Measurements from ENCODE around the gene MRFAP1L1. TPM values are rescaled to one million over a fixed set of nuclear protein-coding genes. Genes with fewer than 3 reads are reported as not detected.

MRFAP1L1 gene
- total and polyA plus RNA-seq, 10 donors, result 45.6 to 96.9 (median 62.4) TPM

DNA sequence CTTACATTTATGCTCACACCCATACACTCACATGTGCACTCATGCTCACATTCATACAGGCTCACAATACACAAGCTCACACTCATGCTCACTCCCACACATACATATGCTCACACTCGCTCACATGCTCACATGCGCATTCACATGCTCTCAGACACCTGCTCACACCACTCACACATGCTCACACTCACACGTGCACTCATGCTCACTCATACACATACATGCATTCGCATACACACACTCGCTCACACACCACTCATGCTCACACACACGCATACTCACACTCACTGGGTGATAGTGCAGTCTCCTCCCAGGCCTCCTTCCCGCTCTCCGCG, 44.4 kb downstream of the MRFAP1L1 start:
- Histone ChIP-seq H3K4me1 (peaks cover 0 to 14% (median 11%) of the 10 kb centered on the region in 6 donors), H3K27ac (no peak overlapping the region), H3K36me3 (peaks cover 0 to 16% (median 0%) of the 10 kb centered on the region in 6 donors), H3K4me3 (no peak overlapping the region), H3K9me3 (no peaks in the 10 kb centered on the region), H3K27me3 (replicated peaks in 1 of 7) (peaks cover 0 to 44% (median 9%) of the 10 kb centered on the region in 7 donors)
- TF ChIP-seq POLR2AphosphoS5 (IDR thresholded peaks at IDR 0.05) (no peak), CTCF (IDR thresholded peaks at IDR 0.05 in 8 of 11, conservative IDR thresholded peaks at IDR 0.05 in 3 of 11) (no peak), POLR2A (IDR thresholded peaks at IDR 0.05) (no peak)
- DNase-seq, result peak; percentile 6
- 94 to 98% (median 98%) methylated on average over 9 of the region's 9 CpGs for WGBS, 5 donors
- intact Hi-C loops (cut with DNase I; ENCODE audit: low total_unique reads), result no loop called here

DNA sequence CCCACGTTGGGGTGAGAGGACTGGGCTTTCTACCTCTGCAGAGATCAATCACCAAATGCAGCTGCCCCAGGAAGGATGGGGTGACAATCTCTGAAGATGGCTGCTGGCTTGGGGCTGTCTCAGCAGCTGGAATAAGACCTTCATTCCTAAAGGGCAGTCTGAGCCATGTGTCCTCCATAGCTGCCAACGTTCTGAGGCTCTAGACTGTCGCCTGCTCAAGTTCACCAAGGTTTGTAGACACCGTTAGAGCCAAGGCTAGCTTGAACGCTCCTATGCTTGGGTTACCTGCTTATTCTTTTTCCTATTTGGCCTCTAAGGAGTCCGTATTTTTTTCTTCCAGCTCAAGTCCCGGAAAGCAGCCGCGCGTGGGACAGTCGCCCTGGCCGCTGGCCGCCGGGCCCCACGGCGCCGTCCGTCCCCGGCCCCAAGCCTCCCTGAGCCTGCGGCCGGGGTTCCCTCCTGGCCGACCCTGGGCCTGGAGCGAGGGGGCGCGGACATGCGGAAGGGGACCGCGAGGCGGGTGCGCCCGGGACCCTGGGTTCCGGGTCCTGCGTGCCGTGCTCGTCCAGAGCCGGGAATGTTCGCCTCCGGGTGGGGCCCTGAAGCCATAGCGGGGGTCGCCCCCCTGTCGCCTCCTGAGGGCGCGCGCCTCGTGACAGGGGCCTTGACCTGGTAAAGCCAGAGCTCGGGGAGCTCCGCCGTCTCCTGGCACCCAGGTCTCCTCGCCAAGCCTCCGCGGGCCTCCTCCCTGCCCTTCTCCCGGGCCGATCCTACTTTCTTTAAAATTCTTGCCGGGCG, 45.9 kb downstream of the MRFAP1L1 start:
- peak; percentile 77 for DNase-seq
- Histone ChIP-seq H3K4me1 (peaks cover 3 to 28% (median 22%) of the 10 kb centered on the region in 6 donors), H3K9me3 (no peaks in the 10 kb centered on the region), H3K27me3 (replicated peaks in 1 of 7) (peaks cover 0 to 58% (median 9%) of the 10 kb centered on the region in 7 donors), H3K4me3 (peak overlapping the region in 7 of 8 donors; percentile 20 to 57 (median 28)), H3K36me3 (peaks cover 0 to under 1% (median 0%) of the 10 kb centered on the region in 6 donors), H3K27ac (peak overlapping the region in 1 of 8 donors; percentile 11)
- intact Hi-C loops (cut with DNase I; ENCODE audit: low total_unique reads), result no loop called here
- no peak for TF ChIP-seq POLR2A (IDR thresholded peaks at IDR 0.05)
- 15 to 48% (median 19%) methylated on average over 30 to 55 of the region's 55 CpGs for WGBS, 5 donors

DNA sequence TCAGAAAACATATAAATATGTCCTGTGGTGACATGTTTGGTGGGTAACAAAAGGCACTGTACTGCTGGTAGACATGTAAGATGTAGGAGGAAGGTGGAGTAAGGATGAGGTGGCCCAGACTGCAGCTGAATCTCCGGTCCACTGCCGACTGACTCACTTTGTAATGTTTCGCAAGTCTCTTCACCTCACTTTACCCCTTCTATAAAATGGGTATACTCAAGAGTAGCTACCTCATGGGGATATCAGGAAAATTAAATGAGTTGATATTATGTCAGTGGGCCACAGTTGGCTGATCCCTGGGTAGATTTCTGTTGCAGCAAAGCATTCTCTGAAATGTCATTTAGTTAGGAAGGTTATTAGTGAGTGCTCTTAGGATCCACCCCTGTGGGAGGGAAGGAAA, 47.1 kb downstream of the MRFAP1L1 start:
- TF ChIP-seq CTCF (IDR thresholded peaks at IDR 0.05 in 8 of 11, conservative IDR thresholded peaks at IDR 0.05 in 3 of 11), result no peak
- no peak for TF ChIP-seq POLR2AphosphoS5 (IDR thresholded peaks at IDR 0.05)
- TF ChIP-seq POLR2A (IDR thresholded peaks at IDR 0.05), result no peak
- H3K36me3 ChIP-seq, result no peaks in the 10 kb centered on the region
- H3K27me3 ChIP-seq (replicated peaks in 1 of 7), result peaks cover 0 to 70% (median 9%) of the 10 kb centered on the region in 7 donors
- no peaks in the 10 kb centered on the region for H3K9me3 ChIP-seq
- intact Hi-C loops (cut with DNase I; ENCODE audit: low total_unique reads), result no loop called here
- no peak overlapping the region for H3K4me3 ChIP-seq
- 90 to 95% (median 93%) methylated on average over 3 of the region's 3 CpGs for WGBS, 5 donors
- DNase-seq, result no peak
- H3K4me1 ChIP-seq, result peaks cover 3 to 39% (median 32%) of the 10 kb centered on the region in 6 donors
- no peak overlapping the region for H3K27ac ChIP-seq

DNA sequence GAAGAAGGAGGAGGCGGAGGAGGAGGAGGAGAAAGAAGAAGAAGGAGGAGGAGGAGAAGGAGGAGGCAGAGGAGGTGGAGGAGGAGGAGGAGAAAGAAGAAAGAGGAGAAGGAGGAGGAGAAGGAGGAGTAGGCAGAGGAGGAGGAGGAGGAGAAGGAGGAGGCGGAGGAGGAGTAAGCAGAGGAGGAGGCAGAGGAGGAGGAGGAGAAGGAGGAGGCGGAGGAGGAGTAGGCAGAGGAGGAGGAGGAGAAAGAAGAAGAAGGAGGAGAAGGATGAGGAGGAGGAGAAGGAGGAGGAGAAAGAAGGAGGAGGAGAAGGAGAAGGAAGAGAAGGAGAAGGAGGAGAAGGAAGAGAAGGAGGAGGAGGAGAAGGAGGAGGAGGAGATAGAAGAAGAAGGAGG, 49.2 kb downstream of the MRFAP1L1 start:
- TF ChIP-seq POLR2AphosphoS5 (IDR thresholded peaks at IDR 0.05) (no peak), CTCF (IDR thresholded peaks at IDR 0.05 in 8 of 11, conservative IDR thresholded peaks at IDR 0.05 in 3 of 11) (no peak), POLR2A (IDR thresholded peaks at IDR 0.05) (no peak)
- Histone ChIP-seq H3K36me3 (no peaks in the 10 kb centered on the region), H3K4me3 (no peak overlapping the region), H3K27ac (no peak overlapping the region), H3K4me1 (peaks cover 3 to 39% (median 33%) of the 10 kb centered on the region in 6 donors), H3K9me3 (no peaks in the 10 kb centered on the region), H3K27me3 (replicated peaks in 1 of 7) (peaks cover 0 to 65% (median 9%) of the 10 kb centered on the region in 7 donors)
- 77 to 95% (median 90%) methylated on average over 3 of the region's 3 CpGs for WGBS, 5 donors
- DNase-seq, result peak; percentile 1
- intact Hi-C loops (cut with DNase I; ENCODE audit: low total_unique reads), result no loop called here

All from spleen (tissue), 11 donors.